Measurements from ENCODE around the gene CDH13. TPM values are rescaled to one million over a fixed set of nuclear protein-coding genes. Genes with fewer than 3 reads are reported as not detected.

The CDH13 gene
- total RNA-seq, 1 donor from 2014 or later = 2.3 TPM

DNA sequence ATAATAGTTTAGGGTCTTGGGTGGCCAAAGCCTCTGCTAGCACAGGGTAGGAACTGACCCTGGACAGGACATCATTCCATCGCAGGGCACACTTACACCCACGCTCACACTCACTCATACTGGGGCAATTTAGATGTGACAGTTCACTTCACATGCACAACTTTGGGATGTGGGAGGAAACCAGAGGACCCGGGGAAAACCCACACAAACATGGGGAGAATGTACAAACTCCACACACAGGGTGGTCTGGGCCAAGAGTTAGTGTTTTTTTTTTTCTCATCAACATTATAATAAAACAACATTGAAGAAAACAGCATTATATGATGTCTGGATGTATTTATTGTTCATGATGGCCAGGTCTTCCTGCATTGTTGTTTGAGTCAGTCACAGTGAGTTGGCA, 93.6 kb downstream of the CDH13 start:
- TF ChIP-seq, protein P1, sequence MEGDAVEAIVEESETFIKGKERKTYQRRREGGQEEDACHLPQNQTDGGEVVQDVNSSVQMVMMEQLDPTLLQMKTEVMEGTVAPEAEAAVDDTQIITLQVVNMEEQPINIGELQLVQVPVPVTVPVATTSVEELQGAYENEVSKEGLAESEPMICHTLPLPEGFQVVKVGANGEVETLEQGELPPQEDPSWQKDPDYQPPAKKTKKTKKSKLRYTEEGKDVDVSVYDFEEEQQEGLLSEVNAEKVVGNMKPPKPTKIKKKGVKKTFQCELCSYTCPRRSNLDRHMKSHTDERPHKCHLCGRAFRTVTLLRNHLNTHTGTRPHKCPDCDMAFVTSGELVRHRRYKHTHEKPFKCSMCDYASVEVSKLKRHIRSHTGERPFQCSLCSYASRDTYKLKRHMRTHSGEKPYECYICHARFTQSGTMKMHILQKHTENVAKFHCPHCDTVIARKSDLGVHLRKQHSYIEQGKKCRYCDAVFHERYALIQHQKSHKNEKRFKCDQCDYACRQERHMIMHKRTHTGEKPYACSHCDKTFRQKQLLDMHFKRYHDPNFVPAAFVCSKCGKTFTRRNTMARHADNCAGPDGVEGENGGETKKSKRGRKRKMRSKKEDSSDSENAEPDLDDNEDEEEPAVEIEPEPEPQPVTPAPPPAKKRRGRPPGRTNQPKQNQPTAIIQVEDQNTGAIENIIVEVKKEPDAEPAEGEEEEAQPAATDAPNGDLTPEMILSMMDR (IDR thresholded peaks at IDR 0.05; ENCODE audit: unreplicated experiment) = no peak
- Mint-ChIP-seq H3K4me3 (ENCODE audit: unreplicated experiment) (no peak overlapping the region), H3K4me1 (ENCODE audit: unreplicated experiment) (no peaks in the 10 kb centered on the region), H3K27ac (ENCODE audit: unreplicated experiment) (no peak overlapping the region), H3K9me3 (ENCODE audit: unreplicated experiment) (no peaks in the 10 kb centered on the region), H3K36me3 (ENCODE audit: low read depth, unreplicated experiment) (no peaks in the 10 kb centered on the region), H3K27me3 (ENCODE audit: unreplicated experiment) (peaks cover 1% of the 10 kb centered on the region)
- DNase-seq (ENCODE audit: low spot score) = no peak

DNA sequence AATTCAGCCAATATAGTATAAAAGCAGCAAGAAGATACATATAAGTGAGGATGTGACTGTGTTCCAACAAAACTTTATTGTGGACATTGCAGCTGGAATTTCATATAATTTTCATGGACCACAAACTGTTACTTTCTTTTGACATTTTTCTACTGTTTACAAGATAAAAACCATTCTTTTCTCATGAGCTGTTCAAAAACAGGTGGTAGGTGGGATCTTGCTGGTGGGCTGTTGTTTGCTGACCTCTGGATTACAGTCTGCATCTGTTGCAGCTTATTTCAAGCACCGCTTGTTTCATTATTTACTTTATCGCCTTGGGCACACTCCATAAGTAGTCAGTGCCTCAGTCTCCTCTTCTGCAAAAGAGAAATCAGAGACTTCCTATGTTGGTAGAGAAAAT, 99.5 kb downstream of the CDH13 start:
- H3K36me3 Mint-ChIP-seq (ENCODE audit: low read depth, unreplicated experiment) = no peaks in the 10 kb centered on the region
- no peak overlapping the region for H3K4me3 Mint-ChIP-seq (ENCODE audit: unreplicated experiment)
- TF ChIP-seq, protein P1 (IDR thresholded peaks at IDR 0.05; ENCODE audit: unreplicated experiment) = no peak
- no peak for DNase-seq (ENCODE audit: low spot score)
- no peaks in the 10 kb centered on the region for H3K9me3 Mint-ChIP-seq (ENCODE audit: unreplicated experiment)
- no peaks in the 10 kb centered on the region for H3K27me3 Mint-ChIP-seq (ENCODE audit: unreplicated experiment)
- H3K4me1 Mint-ChIP-seq (ENCODE audit: unreplicated experiment) = no peaks in the 10 kb centered on the region
- no peak overlapping the region for H3K27ac Mint-ChIP-seq (ENCODE audit: unreplicated experiment)

DNA sequence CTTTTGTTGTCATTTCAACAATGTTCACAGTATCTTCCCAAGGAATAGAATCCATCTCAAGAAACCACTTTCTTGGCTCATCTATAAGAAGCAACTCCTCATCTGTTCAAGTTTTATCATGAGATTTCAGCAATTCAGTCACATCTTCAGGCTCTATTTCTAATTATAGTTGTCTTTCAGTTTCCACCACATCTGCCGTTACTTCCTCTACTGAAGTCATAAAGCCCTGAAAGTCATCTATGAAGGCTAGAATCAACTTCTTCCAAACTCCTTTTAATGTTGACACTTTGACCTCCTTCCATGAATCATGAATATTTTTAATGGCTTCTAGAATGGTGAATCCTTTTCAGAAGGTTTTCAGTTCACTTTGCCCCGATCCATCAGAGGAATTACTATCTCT, 102.1 kb downstream of the CDH13 start:
- no peak overlapping the region for H3K4me3 Mint-ChIP-seq (ENCODE audit: unreplicated experiment)
- no peaks in the 10 kb centered on the region for H3K36me3 Mint-ChIP-seq (ENCODE audit: low read depth, unreplicated experiment)
- H3K4me1 Mint-ChIP-seq (ENCODE audit: unreplicated experiment) = no peaks in the 10 kb centered on the region
- H3K9me3 Mint-ChIP-seq (ENCODE audit: unreplicated experiment) = no peaks in the 10 kb centered on the region
- no peaks in the 10 kb centered on the region for H3K27me3 Mint-ChIP-seq (ENCODE audit: unreplicated experiment)
- no peak for DNase-seq (ENCODE audit: low spot score)
- TF ChIP-seq, protein P1 (IDR thresholded peaks at IDR 0.05; ENCODE audit: unreplicated experiment) = no peak
- no peak overlapping the region for H3K27ac Mint-ChIP-seq (ENCODE audit: unreplicated experiment)

DNA sequence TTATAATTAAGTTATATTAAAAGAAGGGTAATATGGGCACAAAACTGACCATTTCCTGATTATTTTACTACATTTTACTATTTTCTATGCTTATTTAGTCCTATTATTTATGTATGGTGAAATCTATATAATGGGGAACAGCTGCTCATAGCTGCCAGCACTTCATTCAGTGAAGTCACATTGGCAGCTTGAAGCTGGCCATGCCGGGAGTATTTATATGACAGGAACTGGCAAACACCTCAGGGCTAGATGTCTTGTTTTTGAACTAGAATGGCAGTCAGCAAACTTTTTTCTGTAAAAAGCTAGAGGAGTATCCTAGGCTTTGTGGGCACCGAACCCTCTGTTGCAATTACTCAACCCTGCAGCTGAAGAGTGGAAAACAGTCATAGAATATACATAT, 104.1 kb downstream of the CDH13 start:
- Mint-ChIP-seq H3K27me3 (ENCODE audit: unreplicated experiment) (peaks cover 1% of the 10 kb centered on the region), H3K9me3 (ENCODE audit: unreplicated experiment) (no peaks in the 10 kb centered on the region), H3K27ac (ENCODE audit: unreplicated experiment) (no peak overlapping the region), H3K36me3 (ENCODE audit: low read depth, unreplicated experiment) (no peaks in the 10 kb centered on the region), H3K4me1 (ENCODE audit: unreplicated experiment) (no peaks in the 10 kb centered on the region), H3K4me3 (ENCODE audit: unreplicated experiment) (no peak overlapping the region)
- TF ChIP-seq, protein P1 (IDR thresholded peaks at IDR 0.05; ENCODE audit: unreplicated experiment) = no peak
- no peak for DNase-seq (ENCODE audit: low spot score)

DNA sequence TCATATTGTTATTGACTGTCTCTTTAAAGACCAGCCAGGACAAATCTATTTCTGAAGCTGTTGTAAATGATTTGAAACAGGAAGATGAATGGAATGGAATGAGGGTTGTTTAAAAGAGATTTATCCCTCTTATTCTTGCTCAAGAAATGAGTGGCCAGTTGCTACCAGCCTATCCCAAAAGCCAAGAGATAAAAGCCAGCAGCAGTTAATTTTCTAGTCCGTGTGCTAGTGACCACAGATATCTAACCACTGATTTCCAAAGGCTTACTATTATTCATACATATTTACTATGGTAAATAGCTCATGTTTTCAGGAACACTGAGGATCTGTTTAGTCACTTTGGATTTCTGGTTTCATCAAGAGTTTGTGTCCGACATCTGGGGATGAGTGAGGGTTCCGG, 105.7 kb downstream of the CDH13 start:
- H3K36me3 Mint-ChIP-seq (ENCODE audit: low read depth, unreplicated experiment) = no peaks in the 10 kb centered on the region

More for the DNA sequence above, 105.7 kb downstream of the CDH13 start:
- Mint-ChIP-seq H3K4me1 (ENCODE audit: unreplicated experiment) (no peaks in the 10 kb centered on the region), H3K27me3 (ENCODE audit: unreplicated experiment) (peaks cover 1% of the 10 kb centered on the region), H3K4me3 (ENCODE audit: unreplicated experiment) (no peak overlapping the region), H3K9me3 (ENCODE audit: unreplicated experiment) (no peaks in the 10 kb centered on the region), H3K27ac (ENCODE audit: unreplicated experiment) (no peak overlapping the region)
- DNase-seq (ENCODE audit: low spot score) = no peak
- TF ChIP-seq, protein P1 (IDR thresholded peaks at IDR 0.05; ENCODE audit: unreplicated experiment) = no peak

Measured in endothelial cell (in vitro differentiated cells).